GM12892 (cell line): ENCODE data around the gene PHF20.

ENCODE experiments used
- POLR2A ChIP-seq: IDR thresholded peaks from 2 replicates; pipeline ENCODE4 v1.6.1; 2011; ENCODE audit warnings: low read depth, low read length, control low read depth
- POLR2AphosphoS5 ChIP-seq: IDR thresholded peaks from 2 replicates; pipeline ENCODE4 v1.6.1; 2011; ENCODE audit warnings: low read depth, low read length, control low read depth
- TAF1 ChIP-seq: IDR thresholded peaks from 2 replicates; pipeline ENCODE4 v1.6.1; 2011; ENCODE audit warnings: low read depth, mild to moderate bottlenecking, control low read depth, low read length, borderline replicate concordance

- TF ChIP-seq POLR2A = peak; percentile 61
- TF ChIP-seq TAF1 = no peak
- TF ChIP-seq POLR2AphosphoS5 = peak; percentile 18; the same call in 1 of the 2 replicates
Observed at GRCh38 chr20:35729283-35729807, 42.5 kb upstream of the PHF20 start.
